Measurements from ENCODE around the gene IGSF21. TPM values are rescaled to one million over a fixed set of nuclear protein-coding genes. Genes with fewer than 3 reads are reported as not detected.

The IGSF21 gene
- total RNA-seq, 1 donor from 2014 or later: 4.4 TPM

GRCh38 chr1:18073066-18073642 is 34.4 kb upstream of the IGSF21 start:
- no peak for TF ChIP-seq CTCF (IDR thresholded peaks at IDR 0.05; ENCODE audit: unreplicated experiment)
- H3K4me1 Mint-ChIP-seq (ENCODE audit: unreplicated experiment): no peaks in the 10 kb centered on the region
- DNase-seq (ENCODE audit: low spot score): no peak
- H3K9me3 Mint-ChIP-seq (ENCODE audit: unreplicated experiment): no peaks in the 10 kb centered on the region
- H3K36me3 Mint-ChIP-seq (ENCODE audit: low read depth, unreplicated experiment): no peaks in the 10 kb centered on the region
- no peak overlapping the region for H3K27ac Mint-ChIP-seq (ENCODE audit: unreplicated experiment)
- no peak overlapping the region for H3K4me3 Mint-ChIP-seq (ENCODE audit: unreplicated experiment)
- peaks cover 4% of the 10 kb centered on the region for H3K27me3 Mint-ChIP-seq (ENCODE audit: unreplicated experiment)

GRCh38 chr1:18077657-18078215 is 29.9 kb upstream of the IGSF21 start:
- Mint-ChIP-seq H3K36me3 (ENCODE audit: low read depth, unreplicated experiment) (no peaks in the 10 kb centered on the region), H3K4me1 (ENCODE audit: unreplicated experiment) (no peaks in the 10 kb centered on the region), H3K27me3 (ENCODE audit: unreplicated experiment) (peaks cover 10% of the 10 kb centered on the region), H3K9me3 (ENCODE audit: unreplicated experiment) (no peaks in the 10 kb centered on the region), H3K4me3 (ENCODE audit: unreplicated experiment) (no peak overlapping the region), H3K27ac (ENCODE audit: unreplicated experiment) (no peak overlapping the region)
- DNase-seq (ENCODE audit: low spot score): no peak
- no peak for TF ChIP-seq CTCF (IDR thresholded peaks at IDR 0.05; ENCODE audit: unreplicated experiment)

- TF ChIP-seq CTCF (IDR thresholded peaks at IDR 0.05; ENCODE audit: unreplicated experiment): no peak
- Mint-ChIP-seq H3K27me3 (ENCODE audit: unreplicated experiment) (peaks cover 10% of the 10 kb centered on the region), H3K27ac (ENCODE audit: unreplicated experiment) (no peak overlapping the region), H3K36me3 (ENCODE audit: low read depth, unreplicated experiment) (no peaks in the 10 kb centered on the region), H3K4me3 (ENCODE audit: unreplicated experiment) (no peak overlapping the region), H3K9me3 (ENCODE audit: unreplicated experiment) (no peaks in the 10 kb centered on the region), H3K4me1 (ENCODE audit: unreplicated experiment) (no peaks in the 10 kb centered on the region)
- no peak for DNase-seq (ENCODE audit: low spot score)
These were observed 27.5 kb upstream of the IGSF21 start for GRCh38 chr1:18079941-18080735.

GRCh38 chr1:18085387-18086074 is 22.1 kb upstream of the IGSF21 start:
- TF ChIP-seq CTCF (IDR thresholded peaks at IDR 0.05; ENCODE audit: unreplicated experiment): no peak
- Mint-ChIP-seq H3K27ac (ENCODE audit: unreplicated experiment) (no peak overlapping the region), H3K9me3 (ENCODE audit: unreplicated experiment) (no peaks in the 10 kb centered on the region), H3K27me3 (ENCODE audit: unreplicated experiment) (no peaks in the 10 kb centered on the region), H3K36me3 (ENCODE audit: low read depth, unreplicated experiment) (no peaks in the 10 kb centered on the region), H3K4me3 (ENCODE audit: unreplicated experiment) (no peak overlapping the region), H3K4me1 (ENCODE audit: unreplicated experiment) (no peaks in the 10 kb centered on the region)
- no peak for DNase-seq (ENCODE audit: low spot score)
